Aorta (tissue), 5 donors: ENCODE results near the gene PALM2AKAP2. TPM values are rescaled to one million over a fixed set of nuclear protein-coding genes. Genes with fewer than 3 reads are reported as not detected.
A peak's percentile ranks its signal among the peaks of the same experiment; 100 is the strongest.

Source experiments
- ATAC-seq: fragments of 200-7000 bp; cut with Tn5 transposase; one replicate; pipeline ENCODE4 v1.9.1; 2022; ENCODE audit warnings: moderate library complexity; ENCODE audit not compliant: low FRiP score
- DNase-seq, 2 donors: peaks; one replicate each; pipeline ENCODE4 v3.0.0-alpha.2; 2020
- H3K27ac ChIP-seq, 2 donors: one replicate each; pipeline ENCODE4 v1.5.1; 2013; ENCODE audit warnings: low read length in 2 of 2, mild to moderate bottlenecking in 2 of 2, moderate library complexity in 2 of 2, control low read depth in 1 of 2, inconsistent platforms in 1 of 2, low read depth in 1 of 2
- H3K27me3 ChIP-seq, 2 donors: one replicate each; pipeline ENCODE4 v1.6.1; 2013; ENCODE audit warnings: control low read depth in 1 of 2, low read length in 1 of 2, mild to moderate bottlenecking in 1 of 2, moderate library complexity in 1 of 2; ENCODE audit not compliant: insufficient read depth in 2 of 2, control insufficient read depth in 1 of 2
- H3K36me3 ChIP-seq, 2 donors: one replicate each; pipeline ENCODE4 v1.6.1; 2013; ENCODE audit warnings: control low read depth in 1 of 2, low read length in 1 of 2, mild to moderate bottlenecking in 1 of 2; ENCODE audit not compliant: insufficient read depth in 2 of 2, control insufficient read depth in 1 of 2
- H3K4me1 ChIP-seq, 2 donors: one replicate each; pipeline ENCODE4 v1.6.1; 2013; ENCODE audit warnings: low read length in 2 of 2, control low read depth in 1 of 2, mild to moderate bottlenecking in 1 of 2, moderate library complexity in 1 of 2; ENCODE audit not compliant: insufficient read depth in 2 of 2, control insufficient read depth in 1 of 2
- H3K4me3 ChIP-seq, 2 donors: one replicate each; pipeline ENCODE4 v1.5.1; 2013; ENCODE audit warnings: low read length in 2 of 2, control low read depth in 1 of 2, mild to moderate bottlenecking in 1 of 2
- H3K9me3 ChIP-seq: one replicate; pipeline ENCODE4 v1.6.1; 2013; ENCODE audit warnings: mild to moderate bottlenecking, low read length; ENCODE audit not compliant: control insufficient read depth
- WGBS, 2 donors: extraction: QIAGEN DNeasy Blood & Tissue Kit; methylation state at CpG; one replicate each; pipeline ENCODE4 v1.1.7; 2013; 5-methylcytosine and 5-hydroxymethylcytosine counted together
- intact Hi-C, 2 donors: fragments of 100-400 bp; cut with DNase I; formaldehyde crosslinking; loops; one replicate each; pipeline versions ENCODE4 v1.14.2 to v1.15.0; 2022
- long read RNA-seq, 2 donors: library from polyadenylated mRNA; unstranded; transcript quantifications; one replicate each; pipeline ENCODE4 v2.0.0, GENCODE V29; 2020 to 2021
- polyA plus RNA-seq, 2 donors: library from polyadenylated mRNA; stranded (reverse); fragments of 200-250 nt; gene quantifications; one replicate each; pipeline ENCODE4 v1.2.3, GENCODE V29; 2013
- total RNA-seq, 2 donors: library from RNA; stranded (reverse); fragmentation: NEBNext Ultra II Directional; extraction: Animal tissue kit (Norgen Biotek cat#: 25700); gene quantifications; one replicate each; pipeline ENCODE4 v1.2.1, GENCODE V29; 2021
- donor health status: healthy with polysubstance abuse.
- donor health status: Bipolar disorder and iron deficiency.
- donor health status: DM: no; HTN: no; CAD: no.
- donor health status: DM: no; HTN: no; CAD: no.
- donor health status: DM: yes; HTN: yes; CAD: no.

The PALM2AKAP2 gene
- total RNA-seq (100 to 1,000 TPM in 1 of 2 donors, 10 to 100 TPM in 1; 58.1 to 155 TPM), polyA plus RNA-seq (1 to 10 TPM; 4.5 to 5.6 TPM)
- long read RNA-seq, donor 1, full-length matches to known transcripts, result 12 of 87 reads
- long read RNA-seq, donor 1, partial matches to known transcripts, result 10 of 87 reads
- long read RNA-seq, donor 1, other reads (novel, unspliced or antisense), result 65 of 87 reads
- long read RNA-seq, donor 2, full-length matches to known transcripts, result 2 of 9 reads
- long read RNA-seq, donor 2, partial matches to known transcripts, result 2 of 9 reads
- long read RNA-seq, donor 2, other reads (novel, unspliced or antisense), result 5 of 9 reads

DNA sequence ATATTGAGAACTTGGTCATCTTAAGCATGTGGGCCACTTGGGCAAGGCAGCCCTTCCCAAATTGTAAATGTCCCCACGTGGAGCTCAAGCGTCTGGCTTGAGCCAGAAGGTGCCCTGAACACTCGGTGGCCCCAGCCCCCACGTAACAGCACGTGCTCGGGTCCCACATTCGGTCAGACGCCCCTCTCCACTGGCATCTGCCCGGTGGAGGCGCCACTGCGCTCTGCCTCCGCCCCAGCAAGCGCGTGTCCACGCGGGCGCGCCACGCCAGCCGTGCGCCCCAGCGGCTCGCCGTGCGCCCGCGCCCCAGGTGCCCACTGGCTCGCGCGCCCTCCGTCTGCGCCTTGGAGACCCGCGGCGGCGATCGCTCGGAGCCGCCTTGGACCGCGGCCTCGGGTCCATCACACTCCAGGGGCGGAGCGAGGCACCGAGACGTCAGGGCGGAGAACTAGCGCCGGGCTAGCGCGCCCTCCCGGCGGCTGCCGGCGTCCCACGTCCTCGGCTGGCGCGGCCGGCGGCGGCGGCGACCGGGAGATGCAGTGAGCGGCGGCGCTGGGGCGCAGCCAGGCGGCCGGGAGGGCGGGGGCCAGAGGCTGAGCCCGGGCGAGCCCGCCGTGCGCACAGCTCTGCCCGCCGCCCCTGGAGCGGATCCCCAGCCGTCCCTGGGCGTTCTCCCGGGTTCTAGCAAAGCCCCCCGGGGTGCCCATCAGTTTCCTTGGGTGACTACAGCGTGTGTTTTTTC is at the start of gene PALM2AKAP2:
TSS of gene PALM2AKAP2 (plus strand) at position 488 of the 742 bp plus-strand sequence. CDS start 291 bp downstream, outside the sequence.
- WGBS, 2 donors, result 0 to 1% methylated on average over 63 to 85 of the region's 85 CpGs
- Histone ChIP-seq H3K4me1 (peaks cover 0 to 15% of the 10 kb centered on the region in 2 donors), H3K9me3 (no peaks in the 10 kb centered on the region), H3K27ac (peak within 1 kb of the TSS; percentile 32 to 81), H3K27me3 (no peaks in the 10 kb centered on the region), H3K4me3 (peak within 1 kb of the TSS; percentile 83 to 98), H3K36me3 (no peaks in the 10 kb centered on the region)
- peak; percentile 81 to 93 for DNase-seq
- intact Hi-C loops, result loop anchor here (5.0 kb wide), 2 partner anchors 37 to 73 kb away; no protein-coding TSS in a partner anchor
- peak; percentile 89 for ATAC-seq

DNA sequence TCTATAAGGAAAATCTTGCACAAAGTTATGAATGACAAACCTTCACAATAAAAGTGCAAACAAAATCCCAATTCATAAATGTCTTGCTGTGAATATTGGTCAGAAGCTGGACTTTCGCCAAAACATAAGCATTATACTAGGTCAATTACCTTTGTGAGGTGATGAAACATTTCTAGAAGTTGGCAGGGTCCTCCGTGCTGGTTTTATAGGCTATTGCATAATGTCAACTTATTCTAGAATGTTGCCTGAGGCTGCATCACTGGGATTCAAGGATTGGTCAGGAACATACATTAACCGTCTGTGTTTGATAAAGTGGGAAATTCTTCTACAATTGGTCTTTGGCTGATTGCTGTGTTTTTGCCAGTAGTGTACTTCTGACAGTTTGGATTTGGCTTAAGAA is 49.8 kb upstream of the PALM2AKAP2 start:
- DNase-seq (no peak), ATAC-seq (no peak)
- H3K4me1 ChIP-seq, result peaks cover 0 to 4% of the 10 kb centered on the region in 2 donors
- H3K27me3 ChIP-seq, result no peaks in the 10 kb centered on the region
- intact Hi-C loops, result no loop called here
- no peaks in the 10 kb centered on the region for H3K36me3 ChIP-seq
- no peaks in the 10 kb centered on the region for H3K9me3 ChIP-seq
- WGBS, 2 donors, result 80 to 86% methylated on average over 3 of the region's 3 CpGs
- H3K4me3 ChIP-seq, result no peak overlapping the region
- H3K27ac ChIP-seq, result no peak overlapping the region

DNA sequence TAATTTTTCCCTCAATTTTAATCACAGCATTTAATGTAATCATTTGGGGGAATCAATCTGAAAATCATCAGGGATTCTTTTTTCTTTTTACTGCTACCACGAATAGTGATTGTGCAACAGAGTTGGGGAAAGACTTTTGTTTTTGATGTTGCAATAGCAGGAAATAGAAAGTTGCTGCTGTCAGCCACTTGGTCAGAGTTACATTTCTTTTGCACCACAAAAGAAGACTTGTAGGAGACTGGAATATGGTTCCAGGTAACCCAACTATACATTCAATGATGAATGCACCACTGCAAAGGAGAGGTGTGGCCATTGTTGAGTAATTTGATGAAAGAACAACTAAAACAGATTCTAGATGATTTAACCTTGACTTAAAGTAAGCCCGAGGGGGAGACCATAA is 46.3 kb upstream of the PALM2AKAP2 start:
- Histone ChIP-seq H3K27me3 (no peaks in the 10 kb centered on the region), H3K4me1 (peaks cover 0 to 6% of the 10 kb centered on the region in 2 donors), H3K9me3 (no peaks in the 10 kb centered on the region), H3K36me3 (no peaks in the 10 kb centered on the region), H3K4me3 (no peak overlapping the region), H3K27ac (no peak overlapping the region)
- WGBS, 2 donors, result 22 to 33% methylated on average over 2 of the region's 2 CpGs
- DNase-seq (no peak), ATAC-seq (no peak)
- intact Hi-C loops, result no loop called here

DNA sequence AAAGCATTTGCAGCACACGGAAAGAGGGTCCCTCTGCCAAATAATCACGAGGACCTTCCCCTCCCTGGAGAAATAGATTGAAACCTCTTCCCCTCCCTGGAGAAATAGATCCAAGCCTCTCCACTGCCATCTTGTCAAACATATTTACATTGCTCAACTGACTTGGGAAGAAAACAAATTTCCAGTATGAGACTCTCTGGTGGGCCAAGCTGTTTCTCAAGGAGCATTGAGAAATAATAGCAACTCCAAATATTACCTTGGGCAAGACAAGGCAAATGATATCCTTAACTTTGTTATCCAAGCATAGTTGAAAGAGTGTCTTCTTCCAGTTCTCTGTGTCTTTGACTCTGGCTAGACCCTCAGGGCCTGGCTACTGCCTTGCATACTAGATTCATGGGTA is 45.2 kb upstream of the PALM2AKAP2 start:
- no peaks in the 10 kb centered on the region for H3K36me3 ChIP-seq
- no peak for DNase-seq
- intact Hi-C loops, result no loop called here
- H3K9me3 ChIP-seq, result no peaks in the 10 kb centered on the region
- no peak for ATAC-seq
- H3K4me3 ChIP-seq, result no peak overlapping the region
- no peaks in the 10 kb centered on the region for H3K27me3 ChIP-seq
- H3K4me1 ChIP-seq, result peaks cover 0 to 4% of the 10 kb centered on the region in 2 donors
- 59 to 80% methylated on average over 2 of the region's 2 CpGs for whole genome bisulfite sequencing, 2 donors
- H3K27ac ChIP-seq, result no peak overlapping the region

DNA sequence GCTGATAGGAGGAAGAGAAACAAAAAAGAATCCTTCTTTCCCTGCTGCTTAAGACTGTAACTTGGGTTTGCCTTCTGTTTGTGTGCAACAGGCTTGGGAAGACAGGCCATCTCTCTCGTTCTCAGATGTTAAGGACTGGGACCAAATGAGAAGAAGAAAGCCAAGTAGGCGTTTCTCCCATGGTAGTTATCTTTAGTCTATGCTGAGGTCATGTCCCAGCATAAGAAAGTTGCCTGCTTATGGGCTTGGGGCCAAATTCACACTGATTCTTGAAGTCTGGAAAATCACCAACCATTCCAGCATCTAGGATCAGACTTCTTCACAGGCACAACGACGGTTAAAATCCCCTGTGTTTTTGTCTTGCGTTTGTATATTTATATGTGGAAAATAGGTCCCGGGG is 44.2 kb upstream of the PALM2AKAP2 start:
- Histone ChIP-seq H3K36me3 (no peaks in the 10 kb centered on the region), H3K4me3 (no peak overlapping the region), H3K9me3 (no peaks in the 10 kb centered on the region), H3K4me1 (peaks cover 0 to 4% of the 10 kb centered on the region in 2 donors), H3K27me3 (no peaks in the 10 kb centered on the region), H3K27ac (no peak overlapping the region)
- intact Hi-C loops, result no loop called here
- no peak for DNase-seq
- WGBS, 2 donors, result 7 to 16% methylated on average over 6 of the region's 6 CpGs
- peak; percentile 61 for ATAC-seq

DNA sequence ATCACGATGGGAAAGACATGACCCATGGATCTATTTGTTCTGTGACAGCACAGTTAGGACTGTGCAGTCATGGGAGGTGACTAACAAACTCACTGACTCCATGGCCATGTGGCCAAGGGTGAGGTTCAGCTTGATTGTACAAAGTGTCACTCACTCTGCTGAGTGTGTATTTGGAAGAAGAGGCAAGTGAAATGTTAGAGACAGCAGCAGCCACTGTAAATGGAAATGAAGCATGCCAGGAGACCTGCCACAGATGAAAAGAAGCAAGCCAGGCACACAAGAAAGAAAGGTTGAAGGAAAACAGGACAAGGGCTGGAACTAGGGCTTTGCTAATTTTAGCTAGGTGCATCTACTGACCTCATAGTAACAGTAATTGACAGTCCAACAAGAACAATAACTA is 42.7 kb upstream of the PALM2AKAP2 start:
- Histone ChIP-seq H3K9me3 (peaks cover 2% of the 10 kb centered on the region), H3K27ac (no peak overlapping the region), H3K4me3 (no peak overlapping the region), H3K36me3 (no peaks in the 10 kb centered on the region), H3K4me1 (peaks cover 0 to 4% of the 10 kb centered on the region in 2 donors), H3K27me3 (no peaks in the 10 kb centered on the region)
- ATAC-seq (no peak), DNase-seq (no peak)
- intact Hi-C loops, result no loop called here
- WGBS, 2 donors, result 71 to 83% methylated on average over 1 of the region's 1 CpG

DNA sequence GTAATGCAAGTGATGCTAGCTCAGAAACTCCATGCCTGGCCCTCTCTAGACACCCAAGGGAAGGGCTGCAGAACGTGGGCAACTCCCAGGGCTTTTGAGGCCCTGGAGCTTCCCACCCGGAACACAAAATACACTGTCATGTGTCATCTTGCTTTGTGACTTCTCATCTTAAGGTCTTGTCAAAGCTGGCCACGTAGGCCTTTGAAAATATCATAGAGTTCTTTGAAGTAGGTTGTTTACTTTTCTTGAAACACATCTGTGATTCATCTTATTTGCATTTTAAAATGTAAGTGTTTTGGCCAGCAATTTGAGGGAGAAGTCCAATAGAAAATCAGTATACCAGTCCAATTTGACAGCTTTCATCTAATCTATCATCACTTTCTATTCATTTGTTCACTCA is 40.2 kb upstream of the PALM2AKAP2 start:
- DNase-seq (no peak), ATAC-seq (no peak)
- peaks cover 2% of the 10 kb centered on the region for H3K9me3 ChIP-seq
- 78 to 87% methylated on average over 3 of the region's 3 CpGs for WGBS, 2 donors
- peaks cover under 1 to 9% of the 10 kb centered on the region in 2 donors for H3K4me1 ChIP-seq
- no peak overlapping the region for H3K27ac ChIP-seq
- no peaks in the 10 kb centered on the region for H3K27me3 ChIP-seq
- intact Hi-C loops, result no loop called here
- H3K36me3 ChIP-seq, result no peaks in the 10 kb centered on the region
- H3K4me3 ChIP-seq, result no peak overlapping the region

DNA sequence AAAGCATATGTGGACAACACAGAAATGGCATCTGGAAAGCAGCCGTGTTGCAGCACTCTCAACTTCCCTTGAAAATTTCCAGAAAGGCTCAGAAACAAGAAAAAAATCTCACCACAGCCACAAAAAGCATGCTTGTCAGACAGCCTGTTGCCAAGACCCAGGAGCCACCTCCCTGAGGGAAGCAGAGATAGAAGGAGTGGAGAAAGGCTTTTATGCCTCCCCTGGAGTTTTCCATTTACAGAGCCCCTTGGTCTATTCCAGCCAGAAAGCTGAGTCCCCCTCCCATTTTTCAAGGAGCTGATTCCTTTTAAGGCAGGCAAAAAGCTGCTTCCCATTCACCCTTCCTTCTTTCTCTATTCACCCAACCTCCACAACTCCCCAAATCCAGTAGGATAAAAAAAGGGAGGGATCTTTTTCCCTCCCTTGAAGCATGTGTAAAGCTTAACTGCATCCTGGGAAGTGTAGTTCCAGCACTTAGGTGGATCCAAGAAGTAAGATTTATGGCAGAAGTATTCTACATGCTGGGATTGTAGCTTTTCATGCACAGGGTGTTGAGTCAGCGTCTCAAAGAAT is 37.1 kb upstream of the PALM2AKAP2 start:
- Histone ChIP-seq H3K4me3 (no peak overlapping the region), H3K27ac (no peak overlapping the region), H3K9me3 (peaks cover 2% of the 10 kb centered on the region), H3K27me3 (no peaks in the 10 kb centered on the region), H3K4me1 (peaks cover 9 to 15% of the 10 kb centered on the region in 2 donors), H3K36me3 (no peaks in the 10 kb centered on the region)
- 49% methylated on average over 2 of the region's 2 CpGs for WGBS, 2 donors
- DNase-seq (peak in 1 of 2 donors; percentile 52), ATAC-seq (no peak)
- intact Hi-C loops, result no loop called here
